ENCODE data around the gene STEAP4. TPM values are rescaled to one million over a fixed set of nuclear protein-coding genes. Genes with fewer than 3 reads are reported as not detected.

STEAP4 gene
- total RNA-seq, 1 donor from 2014 or later = 0.54 TPM

GRCh38 chr7:88309819-88310218 is 3.1 kb upstream of the STEAP4 start:
- Mint-ChIP-seq H3K27ac (ENCODE audit: unreplicated experiment) (no peak overlapping the region), H3K4me1 (ENCODE audit: unreplicated experiment) (peaks cover 18% of the 10 kb centered on the region), H3K4me3 (ENCODE audit: unreplicated experiment) (no peak overlapping the region), H3K27me3 (ENCODE audit: unreplicated experiment) (no peaks in the 10 kb centered on the region), H3K36me3 (ENCODE audit: low read depth, unreplicated experiment) (no peaks in the 10 kb centered on the region), H3K9me3 (ENCODE audit: unreplicated experiment) (no peaks in the 10 kb centered on the region)
- no peak for DNase-seq (ENCODE audit: low spot score)
- no peak for TF ChIP-seq CTCF (IDR thresholded peaks at IDR 0.05; ENCODE audit: unreplicated experiment)

- TF ChIP-seq CTCF (IDR thresholded peaks at IDR 0.05; ENCODE audit: unreplicated experiment) = no peak
- Mint-ChIP-seq H3K27ac (ENCODE audit: unreplicated experiment) (no peak overlapping the region), H3K27me3 (ENCODE audit: unreplicated experiment) (no peaks in the 10 kb centered on the region), H3K36me3 (ENCODE audit: low read depth, unreplicated experiment) (no peaks in the 10 kb centered on the region), H3K9me3 (ENCODE audit: unreplicated experiment) (no peaks in the 10 kb centered on the region), H3K4me3 (ENCODE audit: unreplicated experiment) (no peak overlapping the region), H3K4me1 (ENCODE audit: unreplicated experiment) (peaks cover 4% of the 10 kb centered on the region)
- no peak for DNase-seq (ENCODE audit: low spot score)
Observed at GRCh38 chr7:88307823-88308222, 1.1 kb upstream of the STEAP4 start.

GRCh38 chr7:88307412-88307811 is 718 bp upstream of the STEAP4 start:
- TF ChIP-seq CTCF (IDR thresholded peaks at IDR 0.05; ENCODE audit: unreplicated experiment) = no peak
- H3K27me3 Mint-ChIP-seq (ENCODE audit: unreplicated experiment) = no peaks in the 10 kb centered on the region
- no peak overlapping the region for H3K4me3 Mint-ChIP-seq (ENCODE audit: unreplicated experiment)
- H3K9me3 Mint-ChIP-seq (ENCODE audit: unreplicated experiment) = no peaks in the 10 kb centered on the region
- no peaks in the 10 kb centered on the region for H3K36me3 Mint-ChIP-seq (ENCODE audit: low read depth, unreplicated experiment)
- no peak overlapping the region for H3K27ac Mint-ChIP-seq (ENCODE audit: unreplicated experiment)
- DNase-seq (ENCODE audit: low spot score) = no peak
- H3K4me1 Mint-ChIP-seq (ENCODE audit: unreplicated experiment) = peaks cover 4% of the 10 kb centered on the region

GRCh38 chr7:88305044-88305443 is 1.6 kb downstream of the STEAP4 start:
- H3K27ac Mint-ChIP-seq (ENCODE audit: unreplicated experiment) = no peak overlapping the region
- no peaks in the 10 kb centered on the region for H3K27me3 Mint-ChIP-seq (ENCODE audit: unreplicated experiment)
- no peak overlapping the region for H3K4me3 Mint-ChIP-seq (ENCODE audit: unreplicated experiment)
- no peaks in the 10 kb centered on the region for H3K9me3 Mint-ChIP-seq (ENCODE audit: unreplicated experiment)
- DNase-seq (ENCODE audit: low spot score) = no peak
- H3K36me3 Mint-ChIP-seq (ENCODE audit: low read depth, unreplicated experiment) = no peaks in the 10 kb centered on the region
- no peak for TF ChIP-seq CTCF (IDR thresholded peaks at IDR 0.05; ENCODE audit: unreplicated experiment)
- peaks cover 4% of the 10 kb centered on the region for H3K4me1 Mint-ChIP-seq (ENCODE audit: unreplicated experiment)

- H3K9me3 Mint-ChIP-seq (ENCODE audit: unreplicated experiment) = no peaks in the 10 kb centered on the region
- DNase-seq (ENCODE audit: low spot score) = no peak
- no peaks in the 10 kb centered on the region for H3K27me3 Mint-ChIP-seq (ENCODE audit: unreplicated experiment)
- peaks cover 4% of the 10 kb centered on the region for H3K4me1 Mint-ChIP-seq (ENCODE audit: unreplicated experiment)
- no peak for TF ChIP-seq CTCF (IDR thresholded peaks at IDR 0.05; ENCODE audit: unreplicated experiment)
- H3K36me3 Mint-ChIP-seq (ENCODE audit: low read depth, unreplicated experiment) = no peaks in the 10 kb centered on the region
- no peak overlapping the region for H3K4me3 Mint-ChIP-seq (ENCODE audit: unreplicated experiment)
- H3K27ac Mint-ChIP-seq (ENCODE audit: unreplicated experiment) = no peak overlapping the region
Observed at GRCh38 chr7:88302486-88302885, 4.2 kb downstream of the STEAP4 start.
